ENCODE measurements around the gene CDC25C.
"Not testable (repeated sequence)": the region's sequence is repeated elsewhere in the genome, so short reads cannot be mapped to it uniquely, and the experiment has no call there.

CDC25C gene

DNA sequence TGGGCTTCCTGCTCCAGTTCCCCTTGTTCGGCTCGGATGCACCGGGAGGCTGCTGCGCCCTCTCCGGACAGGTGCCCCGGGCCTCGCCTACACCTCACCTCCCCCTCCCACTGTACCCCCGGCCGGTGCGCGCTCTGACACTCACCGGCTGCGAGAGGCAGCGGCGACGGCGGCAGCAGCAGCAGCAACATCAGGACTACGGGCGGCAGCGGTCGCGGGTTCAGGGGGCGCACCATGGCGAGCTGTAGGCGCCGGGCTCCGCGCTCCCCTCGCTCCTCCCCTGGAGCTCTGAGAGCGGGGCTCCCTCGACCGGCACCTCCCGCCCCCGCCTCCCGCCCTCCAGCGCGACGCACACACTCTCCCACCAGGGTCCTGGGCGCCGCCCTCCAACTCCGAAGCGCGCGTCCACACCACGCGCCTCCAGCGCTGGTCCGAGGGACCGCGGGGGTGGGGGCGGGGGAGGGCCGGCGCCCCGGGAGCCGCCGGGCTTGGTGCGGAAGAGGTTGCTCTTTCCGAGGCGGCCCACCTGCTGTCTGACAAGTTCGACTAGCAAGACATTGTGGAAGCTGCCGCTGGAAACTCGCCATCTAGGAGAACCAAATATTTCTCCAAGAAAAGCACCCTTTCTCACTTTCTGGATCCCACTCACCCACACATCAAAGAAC is 57.3 kb downstream of the CDC25C start, which contains the start of gene GFRA3:
GFRA3 (minus strand) TSS at position 433 of the 665 bp plus-strand sequence; CDS start at position 236, 197 bp downstream.
- no peak for DNase-seq

DNA sequence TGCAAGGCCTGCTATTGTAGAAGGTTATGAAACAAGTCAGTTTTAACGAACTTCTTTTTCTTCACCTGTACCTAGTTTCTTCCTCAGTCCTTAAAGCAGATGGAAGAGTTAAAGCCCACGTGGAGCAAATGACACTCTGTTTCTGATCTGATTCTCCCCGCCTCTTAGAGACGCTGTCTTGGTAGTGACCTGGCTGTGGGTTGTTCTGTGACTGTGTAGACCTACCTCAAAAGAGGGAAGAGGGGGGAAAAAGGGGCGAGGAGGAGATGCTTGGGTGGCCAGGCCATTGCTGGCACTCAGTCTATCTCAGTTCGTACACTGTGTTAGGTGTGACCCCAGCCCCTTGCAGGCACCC is 57.8 kb downstream of the CDC25C start:
- DNase-seq: no peak

DNA sequence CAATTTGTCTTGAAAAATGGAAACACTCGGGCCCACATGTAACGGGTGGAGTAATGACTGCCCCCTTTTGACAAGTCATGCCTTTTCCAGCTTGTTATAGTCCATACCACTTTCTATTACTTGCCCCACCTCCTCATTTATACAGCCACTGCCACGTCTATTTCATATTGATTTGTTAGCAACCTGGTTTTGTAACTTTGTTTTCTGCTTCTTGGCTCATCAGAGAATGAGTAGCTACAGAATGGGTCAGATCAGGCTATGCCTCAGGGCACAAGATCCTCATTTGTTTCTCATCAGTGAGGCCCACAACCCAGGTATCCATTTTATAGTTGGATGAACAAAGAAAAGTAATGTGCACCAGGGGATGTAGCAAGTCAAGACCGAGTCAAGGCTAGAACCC is 58.9 kb downstream of the CDC25C start:
- no peak for DNase-seq

DNA sequence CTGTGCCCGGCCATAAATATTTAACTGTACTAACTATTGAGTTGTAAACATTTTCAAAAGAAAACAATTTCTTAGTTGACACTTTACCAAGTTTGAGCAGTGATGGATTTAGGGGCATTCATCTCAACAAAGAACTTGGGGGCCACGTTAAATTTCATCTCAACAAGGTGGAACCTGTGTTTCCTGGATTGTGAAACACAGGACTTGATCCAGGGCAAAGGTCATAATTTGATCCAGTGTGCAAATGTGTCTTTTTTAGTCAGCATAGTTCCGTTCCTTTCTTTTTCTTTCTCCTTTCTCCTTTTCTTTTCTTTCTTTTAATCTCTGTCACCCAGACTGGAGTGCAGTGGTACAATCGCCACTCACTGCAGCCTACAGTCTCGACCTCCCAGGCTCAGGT is 60.3 kb downstream of the CDC25C start:
- DNase-seq: no peak

DNA sequence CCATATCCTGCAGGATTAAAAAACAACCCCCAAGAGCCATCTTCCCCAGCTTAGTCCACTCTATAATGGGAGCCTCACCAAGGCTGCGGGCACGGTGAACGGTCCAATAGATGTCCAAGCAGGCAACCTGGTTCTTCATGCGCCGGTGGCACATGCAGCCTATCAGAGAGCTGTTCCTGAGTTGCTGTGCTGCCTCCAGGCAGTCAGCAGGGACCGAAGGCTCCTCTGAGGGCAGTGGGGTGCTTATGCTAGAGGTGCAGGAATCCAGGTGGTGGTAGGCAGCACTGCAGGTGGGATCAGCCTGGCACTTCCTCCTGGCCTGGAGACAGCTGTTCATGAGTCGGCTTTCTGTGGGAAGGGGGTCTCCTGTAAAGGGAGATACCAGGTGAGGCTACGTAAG is 67.4 kb downstream of the CDC25C start:
- no peak for DNase-seq

DNA sequence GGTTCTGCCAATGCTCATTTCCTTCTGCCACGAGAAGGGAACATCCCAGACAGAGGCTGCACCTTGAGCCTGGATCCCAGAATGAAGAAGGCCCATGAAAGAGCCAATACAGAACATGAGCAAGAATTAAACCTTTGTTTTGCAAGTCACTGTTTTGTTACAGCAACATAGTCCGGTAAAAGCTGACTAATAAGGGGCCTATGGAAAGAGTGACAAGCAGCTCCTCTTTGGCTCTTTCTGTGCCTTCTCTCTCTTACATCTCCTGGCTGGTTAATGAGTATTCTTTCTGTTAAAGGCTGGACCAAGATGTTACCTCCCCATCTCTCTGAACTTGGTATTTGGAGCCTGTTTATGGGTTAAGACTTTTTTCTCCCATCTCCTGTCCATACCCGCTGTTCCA is 68.0 kb downstream of the CDC25C start:
- DNase-seq: no peak

DNA sequence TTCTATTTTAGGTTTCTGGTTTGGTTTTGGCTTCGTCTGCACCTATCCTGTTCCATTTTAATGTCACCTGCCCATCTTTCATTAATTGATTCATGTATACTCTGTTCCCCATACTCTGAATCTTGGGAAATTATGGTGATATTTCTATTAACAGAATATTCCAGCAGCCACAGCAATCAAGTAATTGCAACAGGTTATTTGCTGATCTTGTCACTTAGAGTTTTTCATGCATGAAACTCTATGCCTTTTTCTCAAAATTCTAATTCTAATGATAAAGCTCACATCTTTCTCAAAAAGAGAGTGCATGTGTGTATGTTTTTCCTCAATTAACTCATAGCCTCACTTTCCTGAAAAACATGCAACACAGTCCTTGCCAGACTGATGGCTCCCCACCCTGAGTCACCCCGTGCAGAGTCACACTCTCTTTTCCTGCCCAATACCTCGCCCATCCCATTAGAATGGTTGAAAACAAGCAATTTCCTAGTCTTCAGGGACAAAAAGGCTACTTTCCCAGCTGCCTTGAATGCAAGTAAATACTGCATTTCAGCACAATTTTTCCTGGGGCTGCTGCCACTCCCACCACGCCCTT is 72.8 kb downstream of the CDC25C start:
- DNase-seq: no peak

DNA sequence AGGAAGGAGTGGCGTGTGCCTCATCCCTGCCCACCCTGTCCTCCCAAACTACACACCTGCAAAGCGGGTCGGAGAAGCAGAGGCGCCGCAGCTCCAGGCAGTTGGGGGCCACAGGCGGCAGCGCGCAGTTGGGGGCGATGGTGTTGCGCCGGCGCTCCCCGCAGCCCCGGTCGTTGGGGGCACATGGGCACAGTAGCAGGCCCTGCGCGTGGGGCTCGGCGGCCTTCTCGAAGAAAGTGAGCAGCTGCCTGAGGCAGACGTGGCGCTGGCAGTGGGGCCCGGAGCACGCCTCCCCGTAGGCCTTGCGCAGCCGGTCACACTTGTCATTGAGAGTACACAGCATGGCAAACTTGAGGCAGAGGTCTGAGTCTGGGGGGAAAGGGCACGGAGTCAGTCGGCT is 74.0 kb downstream of the CDC25C start:
- no peak for DNase-seq

DNA sequence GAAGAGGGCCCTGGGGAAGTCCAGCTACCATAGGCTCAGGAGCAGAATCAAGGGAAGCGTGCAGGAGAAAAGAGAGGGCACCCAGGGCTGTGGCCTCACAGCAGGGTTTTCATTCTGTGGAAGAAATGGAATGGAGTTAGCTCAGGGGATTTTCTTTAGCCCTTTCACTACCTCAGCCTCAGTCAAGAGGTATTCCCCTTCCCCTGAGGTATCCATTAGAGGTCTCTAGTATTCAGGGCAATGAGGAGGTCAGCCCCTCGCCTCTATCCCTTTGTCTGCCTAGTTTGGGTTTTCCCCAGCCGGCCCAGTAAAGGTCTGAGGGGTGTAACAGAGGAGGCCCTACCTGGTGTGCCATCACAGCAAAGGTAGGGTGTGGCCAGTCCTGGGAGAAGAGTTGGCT is 78.7 kb downstream of the CDC25C start:
- no peak for DNase-seq

DNA sequence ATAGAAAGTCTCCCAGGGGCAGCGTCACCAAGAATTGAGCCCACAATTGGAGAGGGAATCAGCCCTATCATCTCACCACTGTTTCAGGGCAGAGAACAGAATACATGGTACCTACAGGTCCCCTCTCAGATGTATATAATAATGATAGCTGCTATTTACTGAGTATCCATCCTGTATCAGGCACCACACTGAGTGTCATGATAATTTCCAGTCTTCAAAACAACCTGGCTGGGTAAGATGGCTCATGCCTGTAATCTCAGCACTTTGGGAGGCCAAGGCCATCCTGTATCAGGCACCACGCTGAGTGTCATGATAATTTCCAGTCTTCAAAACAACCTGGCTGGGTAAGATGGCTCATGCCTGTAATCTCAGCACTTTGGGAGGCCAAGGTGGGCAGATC is 83.8 kb downstream of the CDC25C start:
- not testable (repeated sequence) for DNase-seq

DNA sequence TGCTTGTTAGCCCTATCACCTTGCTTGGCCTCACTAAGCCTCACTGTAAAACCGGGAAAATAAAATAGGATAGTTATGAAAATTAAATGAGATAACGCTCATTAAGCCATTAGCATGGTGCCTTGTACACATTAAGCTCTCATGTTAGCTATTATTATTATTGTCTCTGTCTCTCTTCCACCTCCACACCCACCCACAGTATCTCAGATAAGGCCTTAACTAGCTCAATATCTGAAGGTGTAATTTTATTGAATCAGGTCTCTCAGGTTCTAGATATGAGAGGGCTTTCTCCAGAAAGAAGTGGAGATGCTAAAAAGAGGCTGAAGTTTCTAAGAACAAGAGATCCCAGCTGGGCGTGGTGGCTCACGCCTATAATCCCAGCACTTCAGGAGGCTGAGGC is 84.8 kb downstream of the CDC25C start:
- no peak for DNase-seq

DNA sequence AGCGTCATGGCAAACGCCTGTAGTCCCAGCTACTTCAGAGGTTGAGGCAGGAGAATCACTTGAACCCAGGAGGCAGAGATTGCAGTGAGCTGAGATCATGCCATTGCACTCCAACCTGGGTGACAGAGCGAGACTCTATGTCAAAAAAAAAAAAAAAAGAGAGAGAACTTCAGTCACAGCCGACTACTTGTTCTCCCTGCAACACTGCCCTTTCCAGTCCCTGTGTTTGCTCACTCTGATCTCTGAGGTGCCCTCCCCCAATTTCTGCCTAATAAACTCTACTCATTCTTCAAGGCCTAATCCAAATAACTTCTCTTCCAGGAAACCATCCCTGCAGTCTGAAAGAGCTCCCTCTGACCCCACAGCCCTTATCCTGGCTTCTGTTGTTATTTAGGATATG is 85.3 kb downstream of the CDC25C start:
- DNase-seq: no peak

DNA sequence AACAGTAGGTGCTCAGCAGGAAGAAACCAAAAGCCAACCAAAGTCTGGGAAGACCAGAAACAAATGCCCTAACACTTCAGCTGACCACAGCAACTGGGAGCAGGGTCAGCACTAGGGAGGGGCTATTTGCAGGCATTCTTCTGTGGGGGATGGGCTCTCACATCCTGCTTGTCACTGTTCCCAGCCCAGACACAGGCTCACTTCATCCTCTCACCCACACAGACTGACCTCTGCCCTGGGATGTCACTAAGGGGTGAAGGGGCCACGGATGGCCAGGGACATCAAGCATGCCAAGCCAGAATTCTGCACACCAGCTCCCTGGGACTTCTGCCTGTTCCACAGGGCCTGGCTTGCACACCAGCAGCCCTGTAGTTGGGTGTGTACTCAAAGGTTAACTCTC is 85.9 kb downstream of the CDC25C start:
- no peak for DNase-seq

DNA sequence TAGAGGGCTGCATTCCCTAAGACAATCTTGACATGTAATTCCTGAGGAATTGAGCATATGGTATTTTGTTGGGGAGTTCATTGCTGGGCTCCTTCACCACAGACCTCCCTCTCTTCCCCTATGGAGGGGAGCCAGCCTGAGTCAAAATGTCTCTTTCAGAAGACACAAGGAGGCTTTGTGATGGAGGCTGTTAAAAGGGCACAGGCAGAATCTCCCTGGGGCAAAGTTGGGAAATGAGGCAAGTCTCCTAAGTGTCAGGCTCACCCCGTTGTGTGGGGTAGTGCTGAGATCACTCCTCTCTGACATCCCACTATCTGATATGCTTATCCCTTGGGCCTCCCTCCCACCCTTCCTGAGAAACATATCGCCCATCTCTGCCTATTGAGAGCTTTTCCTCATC is 87.8 kb downstream of the CDC25C start:
- no peak for DNase-seq

DNA sequence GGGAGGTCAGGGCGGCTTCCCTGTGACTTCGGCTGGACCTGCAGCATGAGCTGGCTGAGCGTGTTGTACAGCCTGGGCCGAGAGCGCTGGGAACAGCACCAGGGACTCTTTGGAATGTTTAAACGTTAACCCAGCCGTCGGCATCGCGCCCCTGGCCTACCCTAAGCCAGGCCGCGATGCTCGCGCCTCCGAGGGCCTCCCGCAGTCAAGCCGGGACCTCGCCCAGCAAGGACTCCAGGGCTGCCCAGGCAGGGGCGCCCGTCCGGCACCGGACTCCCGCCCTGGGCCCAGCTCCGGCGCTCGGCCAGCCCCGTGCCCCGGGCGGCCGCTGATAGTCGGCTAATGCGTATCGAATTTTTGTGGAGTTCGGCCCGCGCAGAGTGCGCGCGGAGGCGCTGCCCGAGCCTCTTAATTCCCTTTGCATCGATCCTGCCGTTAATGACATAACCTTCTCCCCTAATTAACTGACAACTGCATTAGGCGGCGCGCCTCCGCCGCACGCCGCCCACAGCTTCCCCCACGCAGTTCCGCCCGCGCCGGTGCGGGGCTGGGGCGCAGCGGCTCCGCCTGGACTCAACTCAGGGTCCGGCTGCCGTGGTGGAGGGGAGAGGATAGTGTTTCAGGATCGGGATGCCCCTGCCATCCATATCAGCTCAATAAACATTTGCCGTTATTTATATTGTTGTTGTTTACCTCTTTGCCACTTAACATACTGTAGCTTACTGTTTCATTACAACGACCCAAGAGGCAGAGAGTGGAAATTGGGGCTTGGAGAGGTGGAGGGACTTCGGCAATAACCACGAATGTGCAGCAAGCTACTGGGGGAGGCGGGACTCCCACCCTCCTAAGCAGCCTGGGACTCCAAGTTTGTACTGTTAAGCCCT is 89.7 kb downstream of the CDC25C start:
- no peak for DNase-seq

DNA sequence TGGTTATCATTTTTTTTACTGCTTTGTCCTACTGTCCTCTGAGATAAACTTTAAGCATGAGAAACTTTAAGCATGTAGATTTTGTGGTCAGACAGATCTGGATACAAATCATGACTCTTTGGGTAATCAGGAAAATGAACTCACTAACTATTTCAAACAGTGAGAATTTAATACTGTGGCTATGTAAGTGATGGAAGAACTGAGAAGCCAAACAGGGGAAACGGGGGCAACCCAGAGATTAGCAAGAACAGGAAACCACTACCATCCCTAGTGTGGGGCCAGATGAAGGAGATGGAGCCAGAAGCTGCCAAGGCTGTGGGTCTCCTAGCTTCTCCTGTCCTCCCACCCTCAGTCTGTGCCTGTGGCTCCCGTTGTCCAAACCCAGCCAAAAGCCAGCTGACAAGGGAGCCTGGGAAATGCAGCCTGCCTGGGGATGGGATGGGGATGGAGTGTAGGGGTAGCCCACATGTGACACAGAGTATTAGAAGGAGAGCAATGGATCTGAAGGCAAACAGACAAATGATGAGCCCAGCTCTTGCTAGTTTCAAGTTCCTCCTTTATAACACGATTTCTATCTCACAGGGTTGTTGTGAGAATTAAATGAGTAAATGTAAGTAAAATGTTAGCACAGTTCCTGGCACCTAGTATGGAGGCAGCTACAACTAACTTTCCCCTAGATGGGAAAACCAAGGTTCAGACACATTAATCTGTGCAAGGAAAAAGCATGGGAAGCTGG is 90.8 kb downstream of the CDC25C start:
- DNase-seq: no peak

DNA sequence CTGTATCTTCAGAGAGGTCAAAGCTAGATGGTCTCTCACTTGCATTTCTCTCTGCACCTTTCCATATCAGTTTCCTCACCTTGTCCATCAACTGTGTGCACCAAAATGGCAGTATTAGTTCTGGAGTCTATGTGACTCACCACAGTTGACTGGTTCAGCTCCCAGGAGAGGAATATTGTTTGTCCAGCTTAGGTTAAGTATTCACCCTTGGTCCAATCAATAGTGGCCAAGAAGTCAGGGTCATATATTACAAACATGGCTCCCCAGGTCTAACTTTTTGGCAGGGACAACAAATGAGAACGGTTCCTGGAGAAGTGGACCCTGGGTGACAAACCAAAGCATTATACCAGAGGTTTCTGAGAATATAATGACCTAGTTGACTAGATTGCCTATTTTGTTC is 93.6 kb downstream of the CDC25C start:
- no peak for DNase-seq
